ENCODE data around the gene EGLN2.
A peak's percentile ranks its signal among the peaks of the same experiment; 100 is the strongest.
"Not testable (repeated sequence)": the region's sequence is repeated elsewhere in the genome, so short reads cannot be mapped to it uniquely, and the experiment has no call there.

EGLN2 gene

DNA sequence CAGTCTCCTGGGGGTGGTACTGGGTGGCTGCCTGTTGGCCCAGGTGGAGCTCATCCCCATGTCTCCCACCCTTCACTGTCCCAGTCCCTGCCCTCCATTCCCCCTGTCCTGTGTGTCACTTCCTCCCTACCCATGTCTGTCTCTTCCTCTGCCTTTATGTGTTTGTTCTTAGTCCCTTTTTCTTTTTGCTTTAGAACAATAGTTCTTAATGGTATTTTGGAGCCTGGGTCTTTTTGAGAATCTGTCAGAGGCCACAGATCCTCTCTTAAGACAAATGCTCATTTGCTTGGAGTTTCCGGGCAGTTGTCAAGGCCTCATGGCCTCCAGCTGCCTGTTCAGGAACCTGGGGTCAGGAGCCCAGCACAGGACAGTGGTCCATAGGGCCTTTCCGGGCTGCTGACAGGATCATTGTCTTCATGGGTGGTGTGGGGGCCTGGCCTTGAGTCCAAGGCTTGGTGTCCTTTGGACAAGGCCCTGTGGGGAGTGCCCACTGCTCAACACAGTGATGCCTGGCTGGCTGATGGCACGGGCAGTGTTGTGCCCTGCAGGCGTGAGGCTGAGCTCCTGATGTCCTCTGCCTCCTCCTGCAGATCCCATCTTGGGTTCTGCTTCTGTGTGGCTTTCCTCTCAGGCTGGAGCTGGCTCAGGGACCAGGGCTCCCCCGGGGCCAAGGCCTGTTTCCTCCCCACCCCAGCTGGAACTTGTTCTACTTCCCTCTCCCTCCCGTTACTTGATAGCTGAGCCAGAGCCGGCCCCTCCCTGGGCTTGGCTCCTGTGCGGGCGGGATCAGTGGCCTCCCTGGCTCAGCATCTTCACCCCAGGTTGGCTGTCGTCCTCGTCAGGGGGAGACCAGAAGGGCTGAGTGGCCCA, 3.5 kb downstream of the EGLN2 start:
- DNase-seq (ENCODE audit: low read depth), result no peak

DNA sequence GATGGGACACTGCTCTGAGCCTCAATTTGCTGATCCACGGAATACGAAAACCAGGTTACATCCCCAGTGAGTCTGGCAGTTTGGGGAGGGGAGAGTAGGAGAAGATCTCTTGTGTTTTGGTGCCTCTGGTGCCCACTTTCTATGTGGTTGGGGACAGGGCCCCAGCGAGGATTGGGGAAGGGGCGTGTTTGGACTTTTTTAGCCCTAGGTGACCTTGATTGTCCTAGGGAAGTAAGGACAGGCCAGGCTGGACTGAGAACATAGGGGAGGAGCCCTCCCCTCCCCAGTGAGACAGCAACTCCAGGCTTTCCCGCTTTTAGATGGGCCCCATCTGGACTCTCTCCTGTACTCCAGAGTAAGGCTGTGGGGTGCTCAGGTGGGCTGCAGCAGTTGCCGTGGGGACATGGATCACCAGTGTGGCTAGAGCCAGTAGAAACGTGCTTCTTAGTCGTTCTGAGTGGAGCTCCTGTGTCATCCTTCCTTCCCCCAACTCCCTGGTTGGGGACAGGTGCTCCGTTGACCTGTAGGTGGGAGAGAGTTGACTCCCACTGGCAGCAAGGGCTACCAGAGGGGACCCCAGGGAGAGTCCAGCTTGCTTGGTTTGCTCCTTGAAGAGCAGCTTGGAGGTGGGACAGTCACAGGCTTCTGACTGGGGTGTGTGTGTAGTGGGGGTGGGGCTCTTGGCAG, 4.3 kb downstream of the EGLN2 start:
- no peak for DNase-seq (ENCODE audit: low read depth)

DNA sequence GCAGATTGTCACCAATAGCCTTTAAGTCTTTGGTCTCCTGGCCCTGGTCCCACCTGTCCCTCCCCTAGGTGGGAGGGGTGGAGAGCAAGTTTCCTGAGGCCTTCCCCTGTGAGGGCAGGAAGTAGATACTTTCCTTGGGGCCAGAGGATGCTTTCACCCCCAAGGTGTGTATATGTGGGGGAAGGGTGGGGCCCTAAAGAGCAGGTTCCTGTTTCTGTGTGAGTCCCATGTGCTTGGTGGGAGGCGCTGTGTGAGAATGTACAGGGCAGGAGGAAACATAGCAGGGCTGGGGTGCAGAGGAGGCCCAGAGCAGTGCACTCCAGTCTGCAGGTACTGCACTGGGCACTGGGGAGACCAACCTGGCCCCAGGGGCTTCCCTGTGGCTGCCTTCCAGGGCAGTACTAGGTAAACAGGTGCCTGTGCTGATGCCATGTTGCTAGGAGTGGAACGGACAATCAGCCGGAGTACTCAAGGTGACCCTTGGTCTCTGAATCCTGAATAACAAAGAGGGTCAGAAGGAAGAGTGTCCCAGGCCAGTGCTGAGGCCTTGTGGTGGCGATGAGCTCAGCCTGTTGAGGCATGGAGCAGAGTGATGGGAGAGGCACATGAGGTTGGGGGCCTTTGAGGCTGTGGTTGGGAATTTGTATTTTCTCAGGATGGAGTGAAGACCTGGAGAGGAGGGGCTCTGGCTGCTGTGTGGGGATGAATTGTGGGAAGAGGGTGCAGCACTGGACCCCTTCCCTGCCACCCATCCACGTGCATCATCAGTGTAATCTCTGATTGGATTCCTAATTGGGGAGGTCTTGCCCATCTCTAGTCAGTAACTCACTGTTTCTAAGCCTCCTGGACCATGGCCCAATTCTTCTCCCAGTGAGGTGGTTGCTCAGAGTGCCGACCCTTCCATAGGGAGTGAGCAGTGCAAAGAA, 5.1 kb downstream of the EGLN2 start:
- DNase-seq (ENCODE audit: low read depth), result peak; percentile 37

DNA sequence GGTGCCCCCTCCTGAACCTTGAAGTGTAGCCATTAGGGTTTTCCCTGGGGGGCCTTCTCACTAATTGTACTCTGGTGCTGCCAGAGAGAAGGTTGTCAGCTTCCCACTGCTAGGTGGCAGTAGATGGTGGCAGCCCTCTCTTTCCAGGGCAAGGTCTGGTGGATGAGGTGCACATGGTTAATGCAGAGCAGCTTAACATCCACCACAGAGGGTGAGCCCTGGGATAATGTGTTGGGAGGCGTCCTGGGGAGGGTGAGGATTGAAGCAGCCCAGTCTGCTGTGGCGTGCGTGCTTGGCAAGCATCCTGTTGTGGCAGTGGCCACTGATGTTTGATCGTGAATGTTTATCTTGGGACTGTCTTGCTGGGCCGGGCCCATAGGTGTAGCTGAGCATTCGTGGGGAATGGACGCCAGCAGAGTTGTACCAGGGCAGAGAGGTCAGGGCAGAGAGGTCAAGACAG, 5.8 kb downstream of the EGLN2 start:
- DNase-seq (ENCODE audit: low read depth), result no peak

DNA sequence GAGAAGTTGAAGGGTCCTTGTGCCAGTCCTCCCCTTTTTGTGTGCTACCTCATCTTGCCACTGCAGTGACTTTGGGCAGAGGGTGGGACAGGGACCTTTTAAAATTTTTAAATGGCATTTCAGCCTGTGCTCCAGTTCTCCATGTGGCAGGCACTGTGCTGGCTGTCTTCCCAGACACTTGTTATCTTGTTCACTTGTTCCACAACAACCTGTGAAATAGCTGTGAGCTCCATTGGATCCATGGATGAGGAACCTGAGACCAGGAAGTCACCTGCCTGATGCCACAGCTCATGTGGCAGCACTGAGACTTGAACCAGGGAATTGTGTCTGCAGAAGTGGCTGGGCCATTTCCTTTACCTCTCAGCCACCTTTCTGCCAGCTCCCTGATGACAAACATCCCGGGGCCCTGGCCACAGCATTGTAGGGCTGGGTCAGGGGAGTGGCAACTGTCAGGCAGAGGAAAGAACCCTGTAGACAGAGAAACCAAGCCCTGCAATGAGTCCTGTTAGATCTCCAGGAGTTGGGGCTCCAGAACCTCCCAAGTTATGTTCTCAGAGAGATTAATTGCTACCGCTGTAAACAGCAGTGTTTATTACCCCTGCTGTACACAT, 6.4 kb downstream of the EGLN2 start:
- no peak for DNase-seq (ENCODE audit: low read depth)

DNA sequence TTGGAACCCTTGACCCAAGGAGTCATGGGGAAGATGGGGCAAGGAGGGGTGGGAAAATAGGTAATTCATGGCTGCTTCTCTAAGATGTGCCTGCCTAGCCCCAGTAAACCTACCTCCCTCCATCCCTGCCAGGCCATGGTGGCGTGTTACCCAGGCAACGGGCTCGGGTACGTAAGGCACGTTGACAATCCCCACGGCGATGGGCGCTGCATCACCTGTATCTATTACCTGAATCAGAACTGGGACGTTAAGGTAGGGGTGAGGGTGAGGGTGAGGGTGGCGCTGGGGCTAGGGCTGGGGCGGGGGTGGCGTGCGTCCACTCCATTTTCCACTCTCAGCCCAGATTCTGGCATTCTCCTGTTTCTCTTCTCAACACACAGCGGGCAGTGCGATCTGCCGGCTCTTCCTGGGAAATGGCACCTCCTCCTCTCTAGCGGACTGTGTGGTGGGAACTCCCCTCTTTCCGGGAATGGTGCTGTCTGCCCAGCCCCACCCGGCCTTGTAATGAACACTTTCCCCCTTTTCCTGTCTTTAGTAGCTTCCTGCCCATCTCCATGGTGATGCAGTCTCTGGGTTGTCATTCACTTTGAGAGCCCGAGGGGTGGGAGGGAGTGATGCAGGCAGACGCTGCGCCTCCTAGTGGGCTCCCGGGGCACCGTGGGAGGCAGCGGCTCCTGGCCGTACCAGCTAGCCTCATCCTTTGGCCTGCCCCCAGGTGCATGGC, 7.6 kb downstream of the EGLN2 start:
- peak; percentile 62 for DNase-seq (ENCODE audit: low read depth)

DNA sequence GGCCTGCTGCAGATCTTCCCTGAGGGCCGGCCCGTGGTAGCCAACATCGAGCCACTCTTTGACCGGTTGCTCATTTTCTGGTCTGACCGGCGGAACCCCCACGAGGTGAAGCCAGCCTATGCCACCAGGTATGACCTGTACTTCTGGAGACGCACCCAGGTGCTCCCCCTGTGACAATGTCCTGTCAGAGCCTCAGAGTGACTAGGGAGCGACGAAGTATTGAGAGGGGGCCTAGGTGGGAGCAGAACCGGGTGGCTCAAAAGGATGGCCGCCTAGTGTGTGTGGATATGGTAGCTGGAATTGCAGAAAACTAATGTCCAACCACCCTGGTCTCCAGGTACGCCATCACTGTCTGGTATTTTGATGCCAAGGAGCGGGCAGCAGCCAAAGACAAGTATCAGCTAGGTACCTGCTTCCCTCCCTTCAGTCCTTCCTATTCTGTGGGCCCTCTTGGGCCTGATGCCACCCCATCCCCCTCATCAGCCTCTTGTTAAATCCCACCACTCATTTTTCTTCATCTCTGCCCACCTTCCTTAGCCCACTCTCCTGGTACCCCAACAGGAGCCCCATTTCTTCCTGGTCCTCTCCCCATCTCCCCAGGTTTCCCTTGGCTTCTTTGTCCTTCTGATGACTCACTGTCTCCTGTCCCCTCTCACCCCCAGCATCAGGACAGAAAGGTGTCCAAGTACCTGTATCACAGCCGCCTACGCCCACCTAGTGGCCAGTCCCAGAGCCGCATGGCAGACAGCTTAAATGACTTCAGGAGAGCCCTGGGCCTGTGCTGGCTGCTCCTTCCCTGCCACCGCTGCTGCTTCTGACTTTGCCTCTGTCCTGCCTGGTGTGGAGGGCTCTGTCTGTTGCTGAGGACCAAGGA, 8.4 kb downstream of the EGLN2 start:
- no peak for DNase-seq (ENCODE audit: low read depth)

DNA sequence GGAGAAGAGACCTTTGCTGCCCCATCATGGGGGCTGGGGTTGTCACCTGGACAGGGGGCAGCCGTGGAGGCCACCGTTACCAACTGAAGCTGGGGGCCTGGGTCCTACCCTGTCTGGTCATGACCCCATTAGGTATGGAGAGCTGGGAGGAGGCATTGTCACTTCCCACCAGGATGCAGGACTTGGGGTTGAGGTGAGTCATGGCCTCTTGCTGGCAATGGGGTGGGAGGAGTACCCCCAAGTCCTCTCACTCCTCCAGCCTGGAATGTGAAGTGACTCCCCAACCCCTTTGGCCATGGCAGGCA, 9.0 kb downstream of the EGLN2 start:
- DNase-seq (ENCODE audit: low read depth), result no peak

DNA sequence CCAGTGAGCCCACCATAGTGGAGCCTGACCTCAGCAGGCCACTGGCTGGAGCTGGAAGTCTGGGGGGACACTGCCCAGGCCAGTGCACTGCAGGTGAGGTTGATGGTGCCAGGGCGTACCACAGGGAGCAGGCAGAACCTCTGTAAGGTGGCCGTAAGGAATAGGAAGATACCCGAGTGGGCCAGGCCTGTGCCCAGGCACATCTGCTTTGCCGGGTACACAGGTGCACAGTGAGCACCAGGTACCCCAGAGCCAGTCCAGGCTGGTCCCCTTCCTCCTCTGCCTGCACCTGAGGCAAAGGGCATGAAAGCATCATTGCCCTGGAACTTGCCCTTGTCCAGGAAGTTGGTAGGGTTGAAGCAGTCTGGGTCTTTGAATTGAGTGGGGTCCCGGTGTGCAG, 9.5 kb downstream of the EGLN2 start:
- no peak for DNase-seq (ENCODE audit: low read depth)

DNA sequence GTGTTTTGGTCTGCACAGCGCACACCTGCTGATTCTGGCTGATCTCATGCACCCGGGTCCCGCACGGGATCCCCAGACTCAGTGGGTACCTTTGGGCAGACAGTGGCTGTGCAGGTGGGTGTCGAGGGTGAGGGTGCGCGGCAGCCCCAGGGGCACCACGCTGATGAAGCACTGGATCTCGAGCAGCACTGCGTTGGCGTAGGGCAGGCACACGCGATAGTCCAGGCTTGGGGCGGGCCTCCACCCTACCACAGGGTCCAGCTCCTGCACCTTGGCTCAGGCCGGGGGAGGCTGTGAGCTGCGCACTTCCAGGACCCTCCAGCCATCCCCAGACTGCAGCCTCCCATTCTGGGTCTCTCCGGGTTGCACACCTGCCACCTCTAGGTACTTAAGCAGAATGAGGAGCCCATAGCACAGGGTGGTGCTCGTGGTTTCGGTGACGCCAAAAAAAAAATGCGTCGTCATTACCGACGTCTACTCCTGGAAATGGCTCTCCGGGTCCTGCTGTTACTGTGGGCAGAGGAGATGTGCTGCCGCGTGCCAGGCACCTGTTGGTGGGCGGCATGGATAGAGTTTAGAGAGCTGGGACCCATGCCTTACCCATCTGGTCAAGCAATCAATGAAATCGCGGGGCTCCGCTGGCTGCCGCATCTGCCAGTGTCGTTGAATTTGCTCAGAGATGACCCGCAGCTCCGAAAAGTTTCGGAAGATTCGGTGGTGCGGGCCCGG, 10.5 kb downstream of the EGLN2 start:
- no peak for DNase-seq (ENCODE audit: low read depth)

DNA sequence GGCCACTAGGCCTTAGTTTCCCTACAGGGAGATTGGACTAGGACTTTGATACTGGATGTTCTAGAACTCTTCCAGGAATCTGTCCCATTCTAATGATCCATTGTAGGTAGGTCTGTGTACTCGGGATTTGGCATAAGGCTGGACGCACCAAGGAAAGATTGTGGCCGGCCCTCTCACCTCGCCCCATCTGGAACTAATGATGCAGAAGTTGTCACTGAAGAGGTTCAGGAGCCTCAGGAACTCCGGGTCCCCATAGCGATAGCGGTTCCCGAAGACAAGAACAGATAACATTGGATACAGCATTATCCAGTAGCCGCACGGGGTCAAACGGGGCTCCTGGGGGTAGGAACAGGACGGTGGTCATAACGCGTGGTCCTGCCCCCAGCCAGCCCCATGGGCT, 11.2 kb downstream of the EGLN2 start:
- no peak for DNase-seq (ENCODE audit: low read depth)

DNA sequence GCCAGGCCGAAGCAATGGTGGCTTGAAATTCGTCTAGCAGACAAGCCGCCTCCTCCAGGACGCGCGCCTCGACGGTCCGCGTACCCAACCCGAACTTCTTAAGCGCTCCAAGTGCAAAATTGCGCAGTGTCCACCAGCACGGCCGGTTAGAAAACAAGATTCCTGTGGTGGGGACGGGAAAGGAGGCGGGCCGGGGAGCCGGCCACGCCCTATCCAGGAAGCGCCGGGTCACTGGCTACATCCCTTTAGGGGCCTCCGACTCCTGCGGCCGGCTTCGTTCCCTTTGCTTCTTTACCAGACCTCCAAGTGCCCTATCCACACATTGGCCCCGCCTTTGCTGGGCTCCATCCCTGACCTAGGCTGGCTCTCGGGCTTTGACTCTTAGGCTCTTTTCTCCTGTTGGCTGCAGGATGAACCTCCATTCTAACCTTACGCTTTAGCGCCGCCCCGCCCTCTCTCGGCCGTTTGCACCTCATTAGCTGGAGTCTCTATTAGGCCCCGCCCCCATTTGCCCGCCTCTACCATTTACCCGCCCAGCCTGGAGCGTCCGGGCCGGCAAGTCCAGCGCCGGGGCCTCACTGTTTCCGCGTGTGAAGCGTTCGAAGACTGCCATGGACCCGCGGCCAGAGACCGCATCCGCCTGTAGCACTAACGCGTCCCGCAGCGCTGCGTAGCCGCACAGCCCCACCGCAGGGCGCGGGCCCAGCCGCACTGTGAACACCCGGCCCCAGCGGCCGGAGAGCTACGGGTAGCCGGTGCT, 11.8 kb downstream of the EGLN2 start:
- not testable (repeated sequence) for DNase-seq (ENCODE audit: low read depth)

DNA sequence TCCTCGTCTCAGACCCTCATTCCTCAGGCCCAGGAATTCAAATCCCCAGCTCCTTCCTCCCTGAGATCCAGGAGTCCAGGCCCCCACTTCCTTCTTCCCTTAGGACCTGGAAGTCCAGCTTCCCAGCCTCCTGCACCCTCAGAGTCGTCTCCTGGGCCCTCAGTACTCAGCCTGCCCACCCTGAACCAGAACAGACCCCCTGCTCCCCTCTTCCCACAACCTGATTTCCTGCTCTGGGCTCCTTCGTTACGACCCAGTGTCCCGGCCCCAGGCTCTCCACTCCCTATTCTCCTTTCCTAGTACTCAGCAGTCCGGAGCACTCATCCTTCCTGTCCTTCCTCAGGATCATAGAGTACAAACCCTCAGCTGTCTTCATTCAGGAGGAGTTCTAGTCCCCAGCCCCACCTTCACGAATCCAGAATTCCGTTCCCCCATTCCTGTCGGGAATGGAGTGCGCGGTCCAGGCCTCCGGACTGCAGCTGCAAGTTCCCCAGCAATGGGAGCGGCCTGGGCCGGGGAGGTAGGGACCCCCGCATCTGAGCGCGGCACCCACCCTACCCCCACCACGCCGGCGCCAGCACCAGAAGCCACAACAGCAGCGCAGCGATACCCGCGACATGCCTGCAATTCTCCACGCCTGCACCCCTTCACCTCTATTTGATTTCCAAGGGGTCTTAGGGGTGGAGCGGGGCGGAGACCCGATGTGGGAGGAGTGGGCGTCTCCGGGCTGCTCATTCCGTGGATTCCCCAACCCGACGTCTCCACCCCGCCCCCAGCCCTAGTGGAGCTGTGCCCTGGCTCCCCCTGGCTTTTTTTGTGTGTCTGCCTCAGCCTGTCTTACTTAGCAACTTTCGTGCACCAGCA, 12.7 kb downstream of the EGLN2 start:
- no peak for DNase-seq (ENCODE audit: low read depth)

DNA sequence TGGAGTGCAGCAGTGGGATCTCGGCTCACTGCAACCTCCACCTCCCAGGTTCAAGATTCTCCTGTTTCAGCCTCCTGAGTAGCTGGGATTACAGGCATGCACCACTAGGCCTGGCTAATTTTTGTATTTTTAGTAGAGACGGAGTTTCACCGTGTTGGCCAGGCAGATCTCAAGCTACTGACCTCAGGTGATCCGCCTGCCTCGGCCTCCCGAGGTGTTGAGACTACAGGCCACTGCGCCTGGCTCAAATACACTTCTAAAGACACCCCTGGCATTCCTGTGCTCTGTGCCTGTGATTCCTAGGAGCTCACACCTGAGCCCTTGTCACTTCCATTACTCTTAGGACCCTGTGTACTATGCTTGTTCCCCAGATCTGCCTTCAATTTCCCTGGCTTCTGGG, 13.6 kb downstream of the EGLN2 start:
- DNase-seq (ENCODE audit: low read depth), result not testable (repeated sequence)

DNA sequence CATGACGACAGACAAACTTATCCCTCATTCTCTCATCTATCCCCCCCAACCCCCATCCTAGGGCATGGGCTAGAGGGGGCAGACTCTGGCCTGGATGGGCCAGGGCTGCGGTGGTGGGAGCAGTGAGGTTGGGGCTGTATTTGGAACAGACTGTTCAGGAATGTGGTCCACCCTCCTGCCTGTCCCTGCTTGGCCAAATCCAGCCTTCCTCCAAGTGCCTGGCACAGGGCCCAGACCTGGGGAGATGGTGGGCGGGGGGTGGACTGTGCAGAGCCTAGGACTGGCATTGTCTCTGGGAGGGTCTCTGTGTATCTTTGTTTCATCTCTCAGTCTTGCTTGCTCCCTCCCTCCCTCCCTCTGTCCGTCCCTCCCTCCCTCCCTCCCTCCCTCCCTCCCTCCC, 14.2 kb downstream of the EGLN2 start:
- DNase-seq (ENCODE audit: low read depth), result no peak

DNA sequence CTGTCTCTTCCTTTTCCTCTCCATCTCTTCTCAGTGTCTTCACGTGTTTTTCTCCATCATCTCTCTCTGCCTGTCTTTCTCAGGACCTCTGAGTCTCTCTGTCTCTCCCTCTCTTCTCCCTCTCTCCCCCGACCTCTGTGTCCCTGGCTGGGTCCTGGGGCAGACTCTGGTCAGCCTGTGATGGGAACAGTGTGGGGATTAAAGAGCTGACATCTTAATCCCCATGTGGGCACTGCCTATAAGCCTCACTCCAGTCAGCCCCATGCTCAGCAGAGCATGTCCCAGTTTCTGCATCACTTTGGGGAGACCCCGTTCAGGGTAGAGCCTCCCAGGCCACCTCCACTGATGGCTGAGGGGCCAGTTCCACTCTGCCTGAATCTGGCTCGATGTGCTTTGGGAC, 16.2 kb downstream of the EGLN2 start:
- DNase-seq (ENCODE audit: low read depth), result no peak

DNA sequence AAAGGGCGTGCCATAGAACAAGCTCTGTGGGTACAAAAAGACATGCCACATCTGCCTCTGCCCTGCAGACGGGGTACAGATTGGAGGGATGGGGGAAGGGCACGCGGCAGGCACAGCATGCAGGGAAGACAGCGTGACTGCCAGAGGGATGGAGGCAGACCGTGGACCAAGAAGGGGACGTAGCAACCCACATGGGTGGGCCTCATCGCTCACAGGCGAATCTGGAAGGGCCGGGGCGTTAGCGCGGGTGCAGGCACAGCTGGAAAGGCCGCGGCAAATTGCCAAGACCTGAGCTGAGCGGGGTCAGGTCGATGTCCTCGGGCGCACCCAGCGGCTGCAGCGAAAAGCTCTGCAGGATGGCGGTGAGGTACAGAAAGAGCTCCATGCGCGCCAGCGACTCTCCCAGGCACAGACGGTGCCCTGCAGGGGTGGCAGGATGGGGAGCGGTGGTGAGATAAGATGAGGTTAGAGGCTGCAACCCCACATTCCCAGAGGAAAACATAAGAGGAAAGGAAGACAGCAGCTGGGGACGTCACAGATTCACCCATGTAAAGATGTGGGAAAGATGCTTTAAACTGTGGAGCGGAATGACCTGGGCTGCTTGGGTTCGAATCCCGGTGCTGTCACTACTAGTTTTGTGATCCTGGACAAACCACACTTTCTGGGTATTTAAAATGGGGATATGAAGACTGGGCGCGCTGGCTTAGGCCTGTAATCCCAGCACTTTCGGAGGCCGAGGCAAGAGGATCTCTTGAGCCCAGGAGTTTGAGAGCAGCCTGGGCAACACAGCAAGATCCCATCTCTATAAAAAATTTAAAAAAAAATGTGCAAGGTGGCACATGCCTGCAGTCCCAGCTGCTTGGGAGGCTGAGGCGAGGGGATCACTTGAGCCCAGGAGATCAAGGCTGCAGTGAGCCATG, 19.7 kb downstream of the EGLN2 start:
- peak; percentile 75 for DNase-seq (ENCODE audit: low read depth)
